GM19372 (cell line): Measurements from ENCODE around the gene COMMD3.

Experiments used
- ATAC-seq: cut with Tn5 transposase; IDR thresholded peaks from one replicate; pipeline ENCODE4 v1.9.1; 2021; ENCODE audit warnings: mild to moderate bottlenecking, low read depth, moderate library complexity; ENCODE audit not compliant: unreplicated experiment

The COMMD3 gene

GRCh38 chr10:22319547-22319979 is 3.4 kb downstream of the COMMD3 start:
- ATAC-seq, result no peak

- ATAC-seq, result no peak
Measured at GRCh38 chr10:22319980-22320558, 3.9 kb downstream of the COMMD3 start.

DNA sequence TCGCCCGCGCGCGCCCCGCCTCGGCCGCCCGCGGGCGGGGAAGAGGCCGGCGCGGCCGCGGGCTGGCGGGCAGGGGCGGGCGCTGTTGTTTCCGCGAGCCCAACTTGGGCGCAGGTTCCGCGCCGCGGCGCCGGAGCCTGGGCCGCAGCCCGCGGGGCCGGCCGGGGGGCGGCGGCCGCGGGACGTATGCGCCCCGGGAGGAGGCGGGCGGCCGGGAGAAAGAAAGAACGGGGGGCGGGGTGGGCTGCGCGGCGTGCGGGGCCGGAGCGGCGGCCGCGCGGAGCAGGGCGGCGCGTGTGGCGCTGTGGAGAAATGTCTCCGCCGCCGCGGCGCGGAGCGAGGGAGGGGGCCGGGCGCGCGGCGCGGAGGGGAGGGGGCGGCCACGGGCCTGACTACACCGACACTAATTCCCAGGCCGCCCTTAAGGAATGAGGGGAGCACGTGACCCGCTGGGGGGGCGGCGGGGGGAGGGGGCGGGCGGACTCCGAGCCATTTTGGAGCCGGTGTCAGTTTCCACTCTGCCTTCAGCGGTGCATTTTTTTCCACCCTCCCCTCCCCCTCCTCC is 4.5 kb downstream of the COMMD3 start, which contains the start of gene BMI1:
BMI1 (plus strand) TSS at position 509 of the 565 bp plus-strand sequence. CDS start 5,351 bp downstream, outside the sequence.
- peak; percentile 17 for ATAC-seq

DNA sequence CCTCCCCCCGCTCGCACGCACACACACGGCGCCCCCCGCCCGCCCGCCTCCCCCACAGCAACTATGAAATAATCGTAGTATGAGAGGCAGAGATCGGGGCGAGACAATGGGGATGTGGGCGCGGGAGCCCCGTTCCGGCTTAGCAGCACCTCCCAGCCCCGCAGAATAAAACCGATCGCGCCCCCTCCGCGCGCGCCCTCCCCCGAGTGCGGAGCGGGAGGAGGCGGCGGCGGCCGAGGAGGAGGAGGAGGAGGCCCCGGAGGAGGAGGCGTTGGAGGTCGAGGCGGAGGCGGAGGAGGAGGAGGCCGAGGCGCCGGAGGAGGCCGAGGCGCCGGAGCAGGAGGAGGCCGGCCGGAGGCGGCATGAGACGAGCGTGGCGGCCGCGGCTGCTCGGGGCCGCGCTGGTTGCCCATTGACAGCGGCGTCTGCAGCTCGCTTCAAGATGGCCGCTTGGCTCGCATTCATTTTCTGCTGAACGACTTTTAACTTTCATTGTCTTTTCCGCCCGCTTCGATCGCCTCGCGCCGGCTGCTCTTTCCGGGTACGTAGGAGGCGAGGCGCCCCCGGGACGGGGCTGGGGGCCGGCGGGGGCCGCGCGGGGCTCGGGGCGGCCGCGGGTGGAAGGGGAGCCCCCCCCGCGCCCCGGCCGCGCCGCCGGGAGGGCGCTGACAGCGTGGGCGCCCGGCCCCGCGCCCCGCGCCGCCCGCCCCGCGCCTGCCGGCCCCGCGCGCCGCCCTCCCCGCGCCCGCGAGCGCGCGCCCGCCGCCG is 5.2 kb downstream of the COMMD3 start:
- ATAC-seq, result no peak

DNA sequence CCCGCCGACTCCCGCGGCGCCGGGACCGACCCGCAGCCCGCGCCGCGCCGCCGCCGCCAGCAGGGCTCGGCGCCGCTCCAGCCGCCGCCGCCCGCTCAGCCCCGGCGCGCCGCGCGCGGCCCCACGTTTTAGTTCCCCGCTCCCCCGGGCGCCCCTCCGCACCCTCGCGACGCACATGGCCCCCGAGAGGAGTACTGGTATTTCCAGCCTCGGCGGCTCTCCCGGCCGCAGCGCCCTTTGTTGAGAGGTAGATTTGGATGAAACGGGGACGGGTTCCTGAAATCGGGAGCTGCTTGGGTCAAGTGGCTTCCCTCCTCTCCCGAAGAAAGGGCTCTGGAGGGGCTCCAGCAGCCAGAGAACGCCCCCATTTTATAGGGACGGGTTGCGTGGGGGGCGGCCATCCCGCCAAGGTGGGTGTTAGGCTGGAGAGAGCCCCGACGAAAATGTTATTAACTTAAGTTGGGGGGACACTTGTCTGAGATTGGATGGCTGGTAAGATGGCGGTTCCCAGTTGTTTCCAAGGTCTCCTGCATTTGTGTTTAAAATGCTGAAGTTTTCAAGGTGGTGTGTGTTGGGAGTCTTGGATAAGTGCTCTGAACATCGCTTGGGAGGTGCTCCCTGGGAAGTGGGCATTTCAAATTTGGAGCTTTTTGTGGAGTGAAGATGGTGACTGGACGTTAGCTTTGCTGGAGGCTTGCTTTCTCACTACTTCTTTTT is 5.9 kb downstream of the COMMD3 start:
- ATAC-seq, result no peak

DNA sequence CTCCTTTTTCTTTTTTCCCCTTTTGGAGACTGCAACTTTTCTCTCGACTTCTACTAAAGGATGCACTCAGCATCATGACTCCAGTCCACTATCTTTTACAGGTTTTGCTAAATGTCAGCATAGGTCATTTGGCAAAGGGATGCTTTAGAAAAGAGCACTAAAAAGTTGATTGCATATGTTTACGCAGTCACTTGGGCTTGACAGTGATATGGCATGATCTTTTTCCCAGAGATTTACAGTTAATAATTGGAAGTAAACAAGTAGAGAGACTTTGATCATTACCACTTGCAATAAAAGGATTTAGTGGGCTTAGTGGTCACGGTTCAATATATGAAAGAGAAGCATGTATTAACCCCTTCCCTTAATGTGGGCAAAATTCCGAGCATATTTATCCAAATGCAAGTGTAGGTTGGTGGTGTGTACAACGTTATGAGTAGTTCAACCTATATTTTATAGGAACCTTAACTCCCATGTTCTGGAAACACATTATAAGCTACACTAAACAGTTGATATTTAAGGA is 6.5 kb downstream of the COMMD3 start:
- ATAC-seq, result no peak

- no peak for ATAC-seq
Measured at GRCh38 chr10:22323538-22324305, 7.5 kb downstream of the COMMD3 start.

- no peak for ATAC-seq
Measured at GRCh38 chr10:22324413-22324812, 8.2 kb downstream of the COMMD3 start.

DNA sequence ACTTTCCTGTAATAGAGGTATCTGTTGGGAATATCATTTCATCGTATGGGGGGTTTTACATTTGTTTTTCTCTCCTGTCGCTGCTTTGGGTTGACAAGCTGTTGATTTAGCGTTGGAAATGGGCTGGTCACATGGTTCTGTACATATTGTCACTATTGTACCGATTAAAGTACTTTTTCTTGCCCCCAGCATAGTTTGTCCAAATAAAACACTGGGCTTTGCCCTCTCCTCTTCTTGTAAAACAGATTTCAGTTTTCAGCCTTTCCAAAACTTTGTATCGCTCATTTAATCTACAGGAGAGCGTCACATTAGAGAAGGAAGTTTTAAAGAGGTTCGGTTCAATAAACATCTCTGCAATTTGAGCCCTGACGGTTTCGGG is 8.7 kb downstream of the COMMD3 start:
- no peak for ATAC-seq

DNA sequence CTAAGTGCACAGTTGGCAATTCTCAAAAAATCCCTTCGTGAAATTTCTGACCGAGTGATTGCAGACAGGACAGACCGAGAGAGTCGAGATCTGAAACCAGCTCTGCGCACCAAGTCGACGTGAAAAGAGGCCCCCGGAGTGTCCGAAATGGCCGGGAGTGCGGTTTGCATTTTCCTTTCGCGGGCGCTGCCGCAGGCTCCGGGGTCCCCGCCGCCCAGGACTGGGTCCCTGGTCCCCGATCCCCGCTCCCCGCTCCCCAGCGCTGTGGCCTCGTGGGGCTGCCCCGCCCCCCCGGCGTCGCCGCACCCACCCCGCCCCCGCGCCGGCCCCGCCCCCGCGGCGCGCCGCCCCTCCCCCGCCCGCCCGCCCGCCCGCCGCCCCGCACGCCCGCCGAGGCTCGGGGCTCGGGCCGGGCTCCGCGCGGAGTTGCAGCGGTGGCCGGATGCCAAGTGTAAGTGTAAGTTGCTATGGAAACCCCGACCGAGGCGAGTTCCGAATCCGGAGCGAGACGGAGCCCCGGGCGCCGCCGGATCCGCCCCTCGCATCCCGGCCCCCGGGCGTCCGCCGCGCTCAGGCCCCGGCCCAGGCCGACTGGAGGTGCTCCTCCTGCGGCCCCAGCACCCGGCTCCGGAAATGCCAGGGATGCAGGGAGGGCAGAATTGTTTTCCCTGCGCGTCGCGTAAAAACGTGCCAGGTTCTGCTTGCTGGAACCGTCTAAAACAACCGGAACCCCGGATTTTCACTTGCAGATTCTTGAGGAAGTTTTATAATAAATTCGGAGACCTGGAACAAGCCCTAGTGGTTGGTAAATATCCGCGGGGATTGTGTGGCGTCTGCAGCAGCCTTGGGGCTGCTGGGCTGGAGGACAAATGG is 9.3 kb downstream of the COMMD3 start:
- peak; percentile 42 for ATAC-seq

DNA sequence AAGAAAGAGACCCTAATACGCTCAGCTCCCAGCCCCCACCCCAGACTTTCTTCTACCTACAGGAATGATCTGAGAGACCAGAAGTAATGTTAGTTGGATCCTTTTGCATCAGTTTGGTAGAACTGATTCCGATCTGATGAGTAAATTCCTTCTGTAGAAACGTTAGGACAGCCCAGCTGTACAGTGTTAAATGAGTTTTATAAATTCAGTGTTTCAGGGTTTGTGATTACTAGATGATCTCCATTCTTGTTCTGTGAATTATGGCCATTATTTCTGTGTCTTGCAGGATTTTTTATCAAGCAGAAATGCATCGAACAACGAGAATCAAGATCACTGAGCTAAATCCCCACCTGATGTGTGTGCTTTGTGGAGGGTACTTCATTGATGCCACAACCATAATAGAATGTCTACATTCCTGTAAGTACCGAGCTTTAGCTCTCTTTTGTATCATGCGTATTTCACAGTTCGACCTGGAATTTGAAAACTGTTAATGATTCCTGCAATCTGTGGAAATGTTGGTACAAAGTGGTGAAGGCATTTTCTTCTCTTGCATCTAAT is 10.0 kb downstream of the COMMD3 start:
- ATAC-seq, result no peak

GRCh38 chr10:22329150-22329549 is 13.0 kb downstream of the COMMD3 start:
- ATAC-seq, result no peak

DNA sequence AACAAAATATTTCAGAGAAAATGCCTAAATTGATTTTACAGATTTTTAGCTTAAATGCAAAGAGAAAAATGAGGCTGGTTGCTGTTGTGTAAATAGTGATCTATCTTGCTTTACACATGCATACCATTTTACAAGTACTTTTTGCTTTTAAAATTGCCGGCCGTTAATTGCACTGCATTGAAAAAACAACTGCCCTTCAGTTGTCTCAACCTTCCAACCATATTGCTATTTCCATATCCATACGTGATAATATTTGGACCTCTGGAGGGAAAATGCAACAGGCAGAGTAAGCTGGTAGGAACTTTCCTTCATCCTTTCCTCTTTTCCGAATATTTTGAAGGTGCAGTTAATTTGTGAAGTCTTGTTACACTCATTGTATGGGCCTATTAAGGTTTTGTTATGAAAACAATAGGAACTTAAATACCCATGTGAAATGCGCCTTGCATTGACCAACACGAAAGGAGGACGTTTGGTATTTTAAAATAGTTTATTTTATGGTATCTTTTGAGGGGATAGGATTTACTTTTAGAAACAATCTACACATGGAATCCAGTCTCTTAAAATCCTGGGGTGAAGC is 16.0 kb downstream of the COMMD3 start:
- no peak for ATAC-seq

DNA sequence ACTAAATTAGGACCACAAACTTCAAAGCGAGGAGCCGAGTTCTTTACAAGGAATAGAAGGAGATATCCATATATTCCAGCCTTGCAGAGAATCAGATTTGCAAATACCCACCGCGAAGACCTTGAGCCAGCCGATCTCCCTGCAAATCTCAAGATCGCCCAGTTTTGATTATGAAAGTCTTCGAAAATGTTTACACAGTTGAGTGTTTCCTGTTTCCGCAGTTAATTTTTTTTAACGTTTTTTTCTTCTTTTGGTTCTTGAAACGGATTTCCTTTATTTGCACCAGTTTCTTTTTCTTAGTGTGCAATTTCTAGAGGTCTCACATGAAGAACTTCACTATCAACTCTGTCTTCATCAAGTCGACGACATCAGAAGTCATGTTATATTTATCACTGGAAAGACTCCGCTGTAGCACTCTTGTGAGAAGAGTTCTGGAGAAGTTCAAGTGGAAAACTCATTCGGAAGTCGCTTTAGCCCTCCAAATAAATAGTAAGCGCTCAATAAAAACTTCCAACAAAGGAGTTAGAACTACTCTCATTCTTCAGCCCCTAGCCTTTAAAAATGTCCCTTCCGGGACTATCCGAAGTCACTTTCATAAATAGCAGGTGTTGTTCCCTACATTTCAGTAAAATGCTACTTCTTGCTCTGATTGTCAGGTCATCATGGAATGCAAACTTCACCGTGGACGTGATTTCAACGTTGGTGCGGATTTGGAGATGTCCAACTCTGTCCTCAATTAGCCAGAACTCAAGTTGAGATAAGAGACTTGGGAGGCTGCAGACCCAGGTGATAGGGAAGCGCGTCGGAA is 17.2 kb downstream of the COMMD3 start:
- no peak for ATAC-seq

- no peak for ATAC-seq
Measured at GRCh38 chr10:22333975-22334282, 17.7 kb downstream of the COMMD3 start.

- ATAC-seq, result no peak
Measured at GRCh38 chr10:22334414-22335172, 18.4 kb downstream of the COMMD3 start.
